K562 (cell line): ENCODE data around the gene DNMT3L. TPM values are rescaled to one million over a fixed set of nuclear protein-coding genes. Genes with fewer than 3 reads are reported as not detected.

Experiments
- CGGBP1 ChIP-seq: fragments of 250-450 bp; sonication (Bioruptor Pico); IDR thresholded peaks from 2 replicates; pipeline ENCODE4 v1.9.0; 2021; ENCODE audit warnings: mild to moderate bottlenecking
- EP300 ChIP-seq: IDR thresholded peaks from 2 replicates; pipeline ENCODE4 v1.6.1; 2012; ENCODE audit warnings: low read length, improper control_type of control experiment
- KDM1A ChIP-seq, 2 experiments: fragments of 450-650 bp; IDR thresholded peaks; 2 replicates each; pipeline ENCODE4 v1.6.1; 2016; ENCODE audit warnings: mild to moderate bottlenecking in 2 of 2
- REST ChIP-seq, 2 experiments: fragments of 450-650 bp; formaldehyde crosslinking in 1 of 2; IDR thresholded peaks; 2 replicates each; pipeline versions ENCODE4 v1.4.0 to v1.6.1; 2014 to 2020; ENCODE audit warnings: mild to moderate bottlenecking in 2 of 2, borderline replicate concordance in 1 of 2, low read depth in 1 of 2
- RNF219 ChIP-seq: fragments of 250-450 bp; sonication (Bioruptor Pico); IDR thresholded peaks from 2 replicates; pipeline ENCODE4 v1.5.0; 2022; ENCODE audit warnings: mild to moderate bottlenecking
- SMC3 ChIP-seq: conservative IDR thresholded peaks from 2 replicates; pipeline ENCODE4 v1.6.1; 2011; ENCODE audit warnings: low read depth, low read length, improper control_type of control experiment; ENCODE audit not compliant: insufficient read depth
- polyA plus RNA-seq, 8 experiments: library from polyadenylated mRNA; depleted of rRNA in 4 of 8; stranded (reverse) in 5 of 8; unstranded in 3 of 8; fragments of >200 nt; fragmentation: Nextera tagmentation in 2 of 8; fragmentation: Illumina TruSeq in 1 of 8; extraction: Ambion mirVana in 2 of 8; extraction: Trizol in 1 of 8; gene quantifications; 2 replicates each; pipeline versions ENCODE4 v1.2.1 to v1.2.3, GENCODE V29; 2011 to 2014; ENCODE audit warnings: inconsistent platforms in 1 of 8, missing spikeins in 1 of 8
- total RNA-seq, 7 experiments: library from RNA; depleted of rRNA in 6 of 7; stranded (reverse); fragments of >200 nt in 6 of 7; fragmentation: Illumina TruSeq in 2 of 7; extraction: Trizol in 2 of 7; gene quantifications; 2 replicates each; pipeline versions ENCODE4 v1.2.1 to v1.2.3, GENCODE V29; 2011 to 2021; ENCODE audit warnings: low replicate concordance in 1 of 7

DNMT3L gene
- total and polyA plus RNA-seq, 9 of the 15 experiments (the other 6 are each of a cell fraction or from before 2014, with no cell fraction given) = 0.08 TPM; not detected in 8

- peak; percentile 73 for TF ChIP-seq REST (IDR thresholded peaks at IDR 0.05; ENCODE audit: borderline replicate concordance)
- TF ChIP-seq REST (CRISPR knock-in tag; IDR thresholded peaks at IDR 0.05; ENCODE audit: low read depth) = no peak
- 0 out of 2 replicates have a peak, but pooled peaks have one; percentile 9 for TF ChIP-seq EP300
- TF ChIP-seq RNF219 (CRISPR knock-in tag) = no peak
- TF ChIP-seq SMC3 = peak; percentile 94
- no peak for TF ChIP-seq KDM1A (IDR thresholded peaks at IDR 0.05)
- no peak for TF ChIP-seq CGGBP1 (CRISPR knock-in tag)
Observed at GRCh38 chr21:44297525-44298290, 36.0 kb upstream of the DNMT3L start (continued).
